ENCODE data around the gene RASAL3.

GRCh38 chr19:15418579-15419412, 45.5 kb downstream of the RASAL3 start, which contains the start of gene AKAP8L:
- TF ChIP-seq POLR2A (IDR thresholded peaks at IDR 0.05; ENCODE audit: low read depth, low read length): peak; percentile 95
- peak; percentile 85 for TF ChIP-seq TAF1 (IDR thresholded peaks at IDR 0.05; ENCODE audit: low read depth, low read length)
- TF ChIP-seq POLR2AphosphoS5 (IDR thresholded peaks at IDR 0.05; ENCODE audit: low read depth, low read length): peak; percentile 94
